ENCODE data around the gene FSIP1. TPM values are rescaled to one million over a fixed set of nuclear protein-coding genes. Genes with fewer than 3 reads are reported as not detected.

Gene FSIP1
- total RNA-seq, 1 experiment from 2014 or later = 0.61 TPM

GRCh38 chr15:39720081-39720480 is 62.6 kb downstream of the FSIP1 start (continued):
- no peak for TF ChIP-seq TP53 (CRISPR knock-in tag; IDR thresholded peaks at IDR 0.05)
- TF ChIP-seq SMAD4 (CRISPR knock-in tag; IDR thresholded peaks at IDR 0.05) = no peak
- no peak for TF ChIP-seq TCF7 (CRISPR knock-in tag; IDR thresholded peaks at IDR 0.05; ENCODE audit: low read depth)
- TF ChIP-seq MYBL2 (CRISPR knock-in tag; IDR thresholded peaks at IDR 0.05) = no peak
- TF ChIP-seq OVOL2 (CRISPR knock-in tag; IDR thresholded peaks at IDR 0.05; ENCODE audit: borderline replicate concordance) = no peak
- TF ChIP-seq ZNF532 (CRISPR knock-in tag; IDR thresholded peaks at IDR 0.05; ENCODE audit: borderline replicate concordance) = no peak

GRCh38 chr15:39719109-39719508 is 63.5 kb downstream of the FSIP1 start:
- Mint-ChIP-seq H3K4me3 (no peak overlapping the region), H3K4me1 (0 out of 2 replicates have a peak, but pooled peaks cover 4% of the 10 kb centered on the region), H3K9me3 (no peaks in the 10 kb centered on the region), H3K27me3 (ENCODE audit: low read depth) (no peaks in the 10 kb centered on the region), H3K27ac (no peak overlapping the region), H3K36me3 (no peaks in the 10 kb centered on the region)
- POLR2A ChIA-PET = no interaction called here
- no peak for DNase-seq (ENCODE audit: low spot score)
- ATAC-seq = no peak
- CTCF ChIA-PET = interaction anchor here (3.9 kb wide), 1 partner anchor 38 kb away, joined by 21 read pairs; no protein-coding TSS in a partner anchor
- TF ChIP-seq SMAD3 (CRISPR knock-in tag; IDR thresholded peaks at IDR 0.05; ENCODE audit: borderline replicate concordance) (no peak), GABPB1 (CRISPR knock-in tag; IDR thresholded peaks at IDR 0.05) (no peak), SMAD4 (CRISPR knock-in tag; IDR thresholded peaks at IDR 0.05) (no peak), CTCF (IDR thresholded peaks at IDR 0.05) (no peak), MAX (CRISPR knock-in tag; IDR thresholded peaks at IDR 0.05) (no peak), ZNF232 (CRISPR knock-in tag; IDR thresholded peaks at IDR 0.05) (no peak), NFATC4 (CRISPR knock-in tag; IDR thresholded peaks at IDR 0.05) (no peak), ZNF425 (CRISPR knock-in tag; conservative IDR thresholded peaks at IDR 0.05) (no peak), KAT7 (CRISPR knock-in tag; IDR thresholded peaks at IDR 0.05; ENCODE audit: borderline replicate concordance) (no peak), HMGA2 (CRISPR knock-in tag; IDR thresholded peaks at IDR 0.05) (no peak), TP53 (CRISPR knock-in tag; IDR thresholded peaks at IDR 0.05) (no peak), NR1H2 (CRISPR knock-in tag; IDR thresholded peaks at IDR 0.05) (no peak), ZNF396 (CRISPR knock-in tag; IDR thresholded peaks at IDR 0.05; ENCODE audit: borderline replicate concordance) (no peak), MYBL2 (CRISPR knock-in tag; IDR thresholded peaks at IDR 0.05) (no peak), ARID4B (CRISPR knock-in tag; IDR thresholded peaks at IDR 0.05; ENCODE audit: borderline replicate concordance) (no peak), GRHL2 (CRISPR knock-in tag; IDR thresholded peaks at IDR 0.05; ENCODE audit: insufficient replicate concordance, severe bottlenecking) (no peak), AFF4 (CRISPR knock-in tag; IDR thresholded peaks at IDR 0.05; ENCODE audit: borderline replicate concordance) (no peak)
